GM12873 (cell line): ENCODE data around the gene PTPRU.

Experiments
- TF ChIP-seq, protein P1 (sequence below): IDR thresholded peaks from 2 replicates; pipeline ENCODE4 v1.5.1; 2012; ENCODE audit warnings: low read depth, mild to moderate bottlenecking, moderate library complexity, low read length, control low read depth; ENCODE audit not compliant: insufficient read depth; ENCODE audit errors: missing control alignments

PTPRU gene

DNA sequence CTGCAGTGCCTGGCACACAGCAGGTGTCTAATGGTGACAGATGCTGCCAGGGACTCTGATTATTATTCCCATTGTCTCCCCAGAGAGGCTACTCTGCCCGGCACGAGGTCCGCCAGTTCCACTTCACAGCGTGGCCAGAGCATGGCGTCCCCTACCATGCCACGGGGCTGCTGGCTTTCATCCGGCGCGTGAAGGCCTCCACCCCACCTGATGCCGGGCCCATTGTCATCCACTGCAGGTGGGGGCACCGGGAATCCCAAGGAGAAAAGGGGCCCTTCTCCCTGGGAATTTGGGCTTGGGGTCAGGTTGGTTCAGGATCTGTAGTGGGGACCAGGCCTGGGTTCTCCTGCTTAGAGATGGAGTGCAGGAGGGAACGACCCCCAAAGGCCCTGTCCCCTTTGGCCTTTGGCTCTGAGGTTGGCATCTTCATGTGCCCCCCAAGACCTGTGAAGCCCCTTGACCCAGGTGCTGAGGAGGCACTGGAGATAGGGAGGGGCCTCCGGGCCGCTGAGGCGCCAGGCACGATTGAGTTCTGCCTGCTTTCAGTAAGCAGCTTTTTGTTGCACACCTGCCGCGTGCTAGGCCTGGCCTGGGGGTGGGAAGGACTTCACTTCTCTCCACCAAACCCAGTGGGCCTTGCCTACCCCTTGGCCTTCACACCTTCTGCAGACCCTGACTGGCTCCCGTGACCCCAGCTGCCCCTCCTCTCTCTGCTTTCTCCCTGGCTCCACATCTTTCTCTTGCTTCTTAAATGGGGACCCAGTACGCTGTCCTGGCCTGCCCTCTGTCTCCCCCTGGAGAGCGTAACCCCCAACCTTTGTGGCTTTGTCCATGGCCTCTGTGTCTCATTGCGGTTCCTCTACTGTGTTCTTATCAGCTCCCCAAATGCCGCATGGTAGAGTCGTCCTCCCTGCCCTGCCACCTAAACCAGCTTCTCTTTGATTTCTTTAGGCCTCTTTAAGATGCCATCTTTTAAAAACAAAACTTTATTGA lies 76.4 kb downstream of the PTPRU start:
- TF ChIP-seq, protein P1, sequence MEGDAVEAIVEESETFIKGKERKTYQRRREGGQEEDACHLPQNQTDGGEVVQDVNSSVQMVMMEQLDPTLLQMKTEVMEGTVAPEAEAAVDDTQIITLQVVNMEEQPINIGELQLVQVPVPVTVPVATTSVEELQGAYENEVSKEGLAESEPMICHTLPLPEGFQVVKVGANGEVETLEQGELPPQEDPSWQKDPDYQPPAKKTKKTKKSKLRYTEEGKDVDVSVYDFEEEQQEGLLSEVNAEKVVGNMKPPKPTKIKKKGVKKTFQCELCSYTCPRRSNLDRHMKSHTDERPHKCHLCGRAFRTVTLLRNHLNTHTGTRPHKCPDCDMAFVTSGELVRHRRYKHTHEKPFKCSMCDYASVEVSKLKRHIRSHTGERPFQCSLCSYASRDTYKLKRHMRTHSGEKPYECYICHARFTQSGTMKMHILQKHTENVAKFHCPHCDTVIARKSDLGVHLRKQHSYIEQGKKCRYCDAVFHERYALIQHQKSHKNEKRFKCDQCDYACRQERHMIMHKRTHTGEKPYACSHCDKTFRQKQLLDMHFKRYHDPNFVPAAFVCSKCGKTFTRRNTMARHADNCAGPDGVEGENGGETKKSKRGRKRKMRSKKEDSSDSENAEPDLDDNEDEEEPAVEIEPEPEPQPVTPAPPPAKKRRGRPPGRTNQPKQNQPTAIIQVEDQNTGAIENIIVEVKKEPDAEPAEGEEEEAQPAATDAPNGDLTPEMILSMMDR: no peak

DNA sequence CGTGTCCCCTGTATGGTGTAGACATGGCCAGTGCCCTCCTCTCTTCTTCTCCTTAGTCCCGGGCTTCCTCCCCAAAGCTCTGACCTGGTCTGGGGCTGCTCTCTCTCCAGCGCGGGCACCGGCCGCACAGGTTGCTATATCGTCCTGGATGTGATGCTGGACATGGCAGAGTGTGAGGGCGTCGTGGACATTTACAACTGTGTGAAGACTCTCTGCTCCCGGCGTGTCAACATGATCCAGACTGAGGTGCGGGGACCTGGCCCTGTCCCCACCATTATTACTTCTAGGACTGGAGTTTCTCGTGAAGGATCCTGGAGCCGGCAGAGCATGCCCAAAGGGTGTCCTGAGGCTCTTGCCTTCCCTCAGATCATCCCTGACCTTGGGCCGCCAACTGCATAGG lies 78.9 kb downstream of the PTPRU start:
- TF ChIP-seq, protein P1: no peak

DNA sequence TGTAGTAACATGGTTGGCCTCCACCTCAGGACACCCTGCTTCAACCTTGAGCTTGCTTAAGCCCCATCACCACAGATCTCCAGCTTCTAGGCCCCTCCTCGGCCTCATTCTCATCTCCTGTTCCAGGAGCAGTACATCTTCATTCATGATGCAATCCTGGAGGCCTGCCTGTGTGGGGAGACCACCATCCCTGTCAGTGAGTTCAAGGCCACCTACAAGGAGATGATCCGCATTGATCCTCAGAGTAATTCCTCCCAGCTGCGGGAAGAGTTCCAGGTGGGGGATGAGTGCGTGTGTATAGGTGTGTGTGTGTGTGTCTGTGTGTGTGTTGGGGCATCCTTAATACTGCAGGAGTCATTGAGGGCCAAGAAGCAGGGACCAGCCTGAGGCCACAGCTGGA lies 79.6 kb downstream of the PTPRU start:
- TF ChIP-seq, protein P1: no peak

DNA sequence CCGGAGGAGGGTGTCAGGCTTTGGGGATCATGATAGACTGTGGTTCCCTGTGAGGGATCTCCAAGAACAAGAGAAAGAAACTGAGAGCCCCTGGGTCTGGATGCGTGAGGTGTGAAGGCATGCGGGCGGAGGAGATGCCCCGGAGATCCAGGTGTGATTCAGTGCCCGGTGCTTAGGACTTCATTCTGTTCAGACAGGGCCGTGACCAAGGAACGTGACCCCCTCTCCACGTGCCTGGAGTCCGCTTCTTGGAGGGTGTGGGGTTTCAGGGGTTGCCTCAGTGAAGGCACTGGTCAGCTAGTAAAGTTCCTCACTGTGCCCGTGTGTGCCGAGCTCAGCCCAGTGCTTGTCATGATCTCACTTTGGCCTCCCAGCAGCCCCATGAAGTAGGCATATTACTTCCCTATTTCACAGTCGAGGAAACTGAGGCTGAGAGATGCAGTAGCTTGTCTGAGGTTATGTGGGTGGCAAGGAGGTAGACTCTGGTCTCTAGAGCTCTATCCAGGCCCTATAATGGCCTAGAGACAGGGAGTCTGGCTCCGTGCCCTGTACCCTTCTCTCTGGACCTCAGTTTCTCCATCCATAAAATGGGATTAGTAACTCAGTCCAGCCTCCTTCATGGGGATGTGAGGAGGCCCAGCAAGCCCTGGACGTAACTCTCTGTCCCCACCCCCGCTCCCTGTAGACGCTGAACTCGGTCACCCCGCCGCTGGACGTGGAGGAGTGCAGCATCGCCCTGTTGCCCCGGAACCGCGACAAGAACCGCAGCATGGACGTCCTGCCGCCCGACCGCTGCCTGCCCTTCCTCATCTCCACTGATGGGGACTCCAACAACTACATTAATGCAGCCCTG lies 81.0 kb downstream of the PTPRU start:
- TF ChIP-seq, protein P1: no peak

DNA sequence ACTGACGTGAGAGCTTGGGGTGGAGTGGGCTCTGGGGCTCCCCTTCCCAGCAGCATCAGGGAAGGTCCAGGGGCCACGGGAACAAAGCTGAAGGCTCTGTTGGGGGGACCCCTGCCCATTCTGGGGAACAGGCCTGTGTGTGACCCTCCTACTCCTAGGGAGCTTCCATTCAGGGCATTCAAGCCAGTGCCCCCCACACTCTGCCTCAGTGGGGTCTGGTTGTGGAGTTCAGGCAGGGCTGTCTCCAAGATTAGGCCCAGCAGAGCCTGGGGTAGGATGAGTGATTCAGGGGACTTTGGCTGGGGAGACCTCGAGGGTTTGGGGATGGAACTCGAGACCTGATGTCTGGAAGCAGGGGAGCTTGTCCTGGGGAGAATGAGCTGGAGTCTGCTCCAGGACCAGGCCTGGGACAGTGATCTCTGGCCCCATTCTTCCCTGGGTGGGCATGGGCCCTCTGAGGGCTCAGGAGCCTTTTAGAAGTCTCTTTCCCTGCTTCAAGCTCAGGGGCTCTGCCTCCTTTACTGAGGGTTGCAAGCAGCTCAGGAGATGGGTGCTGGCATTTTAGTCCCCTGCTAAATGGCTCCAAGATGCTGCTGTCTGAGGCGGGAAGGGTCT lies 81.7 kb downstream of the PTPRU start:
- TF ChIP-seq, protein P1: no peak

DNA sequence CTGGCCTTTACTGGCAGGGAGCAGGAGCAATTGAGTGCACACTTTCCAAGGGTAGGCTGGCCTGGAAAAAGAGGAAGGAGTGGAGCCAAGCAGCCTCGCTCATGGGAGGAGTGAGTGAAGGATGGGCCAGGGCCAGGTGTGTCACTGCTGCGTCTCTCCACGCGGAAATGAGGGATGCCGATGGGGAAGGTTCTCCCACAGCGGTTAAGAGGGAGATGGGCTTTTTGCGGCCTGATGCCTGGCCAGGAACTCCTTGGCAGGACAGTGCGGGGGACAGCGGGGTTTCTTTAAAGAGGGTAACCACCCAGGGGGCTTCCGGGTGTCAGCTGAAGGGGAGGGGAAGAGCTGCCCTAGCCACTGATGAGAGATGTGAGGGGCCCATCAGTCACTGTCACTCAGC lies 82.4 kb downstream of the PTPRU start:
- TF ChIP-seq, protein P1: no peak
